ENCODE measurements around the gene PTPN21.

- TF ChIP-seq CTCF (IDR thresholded peaks at IDR 0.05; ENCODE audit: low read depth, low read length, missing input control) (no peak), RXRA (IDR thresholded peaks at IDR 0.05) (no peak)
Observed at GRCh38 chr14:88426271-88426670, 128.5 kb downstream of the PTPN21 start.
